ENCODE data around the gene GPR50.

Gene GPR50

DNA sequence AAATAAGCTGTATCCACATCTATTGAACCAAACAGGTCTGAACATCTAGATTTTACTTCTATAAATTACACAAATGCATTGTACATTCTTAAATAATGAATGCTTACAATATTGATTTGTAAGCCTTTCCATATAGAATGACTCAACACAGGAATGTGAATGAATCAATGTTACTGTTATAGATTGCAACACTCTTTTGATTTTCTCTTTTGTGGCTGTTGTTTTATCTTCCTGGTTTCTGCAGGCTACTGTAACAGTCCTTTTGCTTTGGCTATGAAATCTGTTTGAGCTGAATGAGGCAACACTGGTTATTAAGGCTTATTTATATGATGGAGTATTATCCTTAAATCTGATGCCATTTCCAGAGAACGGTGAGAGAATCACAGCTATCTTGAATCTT is 49.5 kb downstream of the GPR50 start:
- TF ChIP-seq, protein P1, sequence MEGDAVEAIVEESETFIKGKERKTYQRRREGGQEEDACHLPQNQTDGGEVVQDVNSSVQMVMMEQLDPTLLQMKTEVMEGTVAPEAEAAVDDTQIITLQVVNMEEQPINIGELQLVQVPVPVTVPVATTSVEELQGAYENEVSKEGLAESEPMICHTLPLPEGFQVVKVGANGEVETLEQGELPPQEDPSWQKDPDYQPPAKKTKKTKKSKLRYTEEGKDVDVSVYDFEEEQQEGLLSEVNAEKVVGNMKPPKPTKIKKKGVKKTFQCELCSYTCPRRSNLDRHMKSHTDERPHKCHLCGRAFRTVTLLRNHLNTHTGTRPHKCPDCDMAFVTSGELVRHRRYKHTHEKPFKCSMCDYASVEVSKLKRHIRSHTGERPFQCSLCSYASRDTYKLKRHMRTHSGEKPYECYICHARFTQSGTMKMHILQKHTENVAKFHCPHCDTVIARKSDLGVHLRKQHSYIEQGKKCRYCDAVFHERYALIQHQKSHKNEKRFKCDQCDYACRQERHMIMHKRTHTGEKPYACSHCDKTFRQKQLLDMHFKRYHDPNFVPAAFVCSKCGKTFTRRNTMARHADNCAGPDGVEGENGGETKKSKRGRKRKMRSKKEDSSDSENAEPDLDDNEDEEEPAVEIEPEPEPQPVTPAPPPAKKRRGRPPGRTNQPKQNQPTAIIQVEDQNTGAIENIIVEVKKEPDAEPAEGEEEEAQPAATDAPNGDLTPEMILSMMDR (IDR thresholded peaks at IDR 0.05; ENCODE audit: low read depth, low read length, poor library complexity, severe bottlenecking) = no peak
- TF ChIP-seq EZH2phosphoT487 (IDR thresholded peaks at IDR 0.05; ENCODE audit: borderline replicate concordance, low read length) = no peak
- H3K4me1 ChIP-seq (ENCODE audit: control insufficient read depth, low read length) = no peaks in the 10 kb centered on the region

DNA sequence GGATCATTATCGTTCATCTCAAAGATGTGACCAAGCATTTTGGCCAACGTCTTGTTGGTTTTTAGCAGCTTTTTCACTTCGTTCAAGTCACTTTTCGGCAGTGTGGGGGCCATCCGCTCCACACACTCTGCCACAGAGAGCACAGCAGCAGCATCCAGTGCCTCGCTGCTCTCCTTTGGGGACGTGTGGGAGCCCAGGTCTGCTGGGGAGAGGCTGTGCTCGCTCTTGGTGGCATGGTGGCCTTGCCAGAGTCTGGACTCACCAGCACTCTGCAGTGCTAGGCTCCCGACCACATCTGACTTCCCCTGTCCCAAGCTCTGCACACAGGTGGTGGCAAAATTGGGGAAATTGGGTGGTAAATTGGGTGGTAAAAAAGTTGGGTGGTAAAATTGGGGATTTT is 50.6 kb downstream of the GPR50 start:
- Histone ChIP-seq H3K4me1 (ENCODE audit: control insufficient read depth, low read length) (no peaks in the 10 kb centered on the region), H4K20me1 (ENCODE audit: control insufficient read depth, insufficient read depth, low read depth, low read length) (no peaks in the 10 kb centered on the region), H3K4me3 (ENCODE audit: low read length) (no peak overlapping the region), H3K79me2 (ENCODE audit: control insufficient read depth, low read length) (no peaks in the 10 kb centered on the region), H3K4me2 (ENCODE audit: low read length) (no peak overlapping the region), H3F3A (ENCODE audit: control insufficient read depth, insufficient read depth) (no peaks in the 10 kb centered on the region), H3K9me2 (replicated peaks; ENCODE audit: control insufficient read depth, low read length) (no peaks in the 10 kb centered on the region), H3K9me3 (ENCODE audit: control insufficient read depth, insufficient read depth, low read length) (no peaks in the 10 kb centered on the region), H3K36me3 (ENCODE audit: control insufficient read depth, low read length) (no peaks in the 10 kb centered on the region), H3K27ac (ENCODE audit: low read depth, low read length) (no peak overlapping the region), H3K27me3 (ENCODE audit: control insufficient read depth, low read length) (no peaks in the 10 kb centered on the region)
- no peak for TF ChIP-seq EZH2phosphoT487 (IDR thresholded peaks at IDR 0.05; ENCODE audit: borderline replicate concordance, low read length)
- TF ChIP-seq, protein P1 (IDR thresholded peaks at IDR 0.05; ENCODE audit: low read depth, low read length, poor library complexity, severe bottlenecking) = no peak

More for the DNA sequence above, 49.5 kb downstream of the GPR50 start:
- H3K27me3 ChIP-seq (ENCODE audit: control insufficient read depth, low read length) = no peaks in the 10 kb centered on the region
- no peaks in the 10 kb centered on the region for H3K36me3 ChIP-seq (ENCODE audit: control insufficient read depth, low read length)
- H3K4me3 ChIP-seq (ENCODE audit: low read length) = no peak overlapping the region
- H3K4me2 ChIP-seq (ENCODE audit: low read length) = no peak overlapping the region
- no peaks in the 10 kb centered on the region for H3F3A ChIP-seq (ENCODE audit: control insufficient read depth, insufficient read depth)
- no peaks in the 10 kb centered on the region for H4K20me1 ChIP-seq (ENCODE audit: control insufficient read depth, insufficient read depth, low read depth, low read length)
- no peaks in the 10 kb centered on the region for H3K9me3 ChIP-seq (ENCODE audit: control insufficient read depth, insufficient read depth, low read length)
- no peaks in the 10 kb centered on the region for H3K9me2 ChIP-seq (replicated peaks; ENCODE audit: control insufficient read depth, low read length)
- no peaks in the 10 kb centered on the region for H3K79me2 ChIP-seq (ENCODE audit: control insufficient read depth, low read length)
- H3K27ac ChIP-seq (ENCODE audit: low read depth, low read length) = no peak overlapping the region

DNA sequence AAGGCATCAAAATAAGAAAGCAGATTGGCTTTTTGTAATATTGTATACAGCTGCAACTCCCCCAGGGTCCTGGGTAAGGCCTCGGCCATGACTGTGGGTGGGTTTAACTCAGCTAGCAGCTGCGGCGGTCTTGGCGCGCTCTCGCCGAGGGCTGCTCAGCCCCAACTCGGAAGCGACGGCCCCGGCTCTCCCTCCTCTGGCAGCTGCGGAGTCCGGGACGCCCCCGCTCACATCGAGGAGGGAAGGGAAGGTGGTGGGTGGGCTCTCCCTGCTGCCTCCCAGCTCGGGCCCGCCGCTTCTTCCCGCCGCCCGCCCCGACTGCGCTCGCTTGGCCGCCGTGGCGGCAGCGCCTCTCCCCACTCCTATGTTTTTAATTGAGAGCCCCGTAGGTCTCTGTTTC is 51.2 kb downstream of the GPR50 start:
- no peaks in the 10 kb centered on the region for H3F3A ChIP-seq (ENCODE audit: control insufficient read depth, insufficient read depth)
- no peaks in the 10 kb centered on the region for H3K79me2 ChIP-seq (ENCODE audit: control insufficient read depth, low read length)
- no peak overlapping the region for H3K4me2 ChIP-seq (ENCODE audit: low read length)
- no peak overlapping the region for H3K27ac ChIP-seq (ENCODE audit: low read depth, low read length)
- H3K4me1 ChIP-seq (ENCODE audit: control insufficient read depth, low read length) = no peaks in the 10 kb centered on the region
- H3K9me2 ChIP-seq (replicated peaks; ENCODE audit: control insufficient read depth, low read length) = no peaks in the 10 kb centered on the region
- H4K20me1 ChIP-seq (ENCODE audit: control insufficient read depth, insufficient read depth, low read depth, low read length) = no peaks in the 10 kb centered on the region
- no peaks in the 10 kb centered on the region for H3K27me3 ChIP-seq (ENCODE audit: control insufficient read depth, low read length)
- H3K4me3 ChIP-seq (ENCODE audit: low read length) = no peak overlapping the region
- no peaks in the 10 kb centered on the region for H3K9me3 ChIP-seq (ENCODE audit: control insufficient read depth, insufficient read depth, low read length)
- no peak for TF ChIP-seq EZH2phosphoT487 (IDR thresholded peaks at IDR 0.05; ENCODE audit: borderline replicate concordance, low read length)
- TF ChIP-seq, protein P1 (IDR thresholded peaks at IDR 0.05; ENCODE audit: low read depth, low read length, poor library complexity, severe bottlenecking) = no peak
- no peaks in the 10 kb centered on the region for H3K36me3 ChIP-seq (ENCODE audit: control insufficient read depth, low read length)

DNA sequence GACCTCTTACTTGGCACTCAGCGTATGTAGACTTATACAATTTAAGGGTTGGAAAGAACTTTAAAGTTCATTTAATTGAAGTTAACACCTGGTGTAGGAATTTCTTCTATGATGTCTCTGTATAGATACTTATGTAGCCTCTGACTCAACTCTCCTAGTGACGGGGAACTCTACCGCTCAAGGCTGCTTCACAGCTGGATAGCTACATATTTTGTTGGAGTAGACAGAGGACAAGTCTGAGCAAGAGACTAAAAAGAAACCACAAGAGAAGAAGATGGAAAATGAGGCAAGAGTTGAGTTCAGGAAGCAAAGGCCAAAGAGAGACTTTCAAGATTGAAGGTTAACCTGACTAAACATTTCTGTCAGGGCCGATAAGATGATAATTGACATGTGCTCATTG is 52.6 kb downstream of the GPR50 start:
- Histone ChIP-seq H3K4me3 (ENCODE audit: low read length) (no peak overlapping the region), H3K79me2 (ENCODE audit: control insufficient read depth, low read length) (no peaks in the 10 kb centered on the region), H3K27me3 (ENCODE audit: control insufficient read depth, low read length) (no peaks in the 10 kb centered on the region), H3F3A (ENCODE audit: control insufficient read depth, insufficient read depth) (no peaks in the 10 kb centered on the region), H3K9me3 (ENCODE audit: control insufficient read depth, insufficient read depth, low read length) (no peaks in the 10 kb centered on the region), H3K9me2 (replicated peaks; ENCODE audit: control insufficient read depth, low read length) (no peaks in the 10 kb centered on the region), H3K4me2 (ENCODE audit: low read length) (no peak overlapping the region), H3K27ac (ENCODE audit: low read depth, low read length) (no peak overlapping the region), H4K20me1 (ENCODE audit: control insufficient read depth, insufficient read depth, low read depth, low read length) (no peaks in the 10 kb centered on the region), H3K4me1 (ENCODE audit: control insufficient read depth, low read length) (no peaks in the 10 kb centered on the region), H3K36me3 (ENCODE audit: control insufficient read depth, low read length) (no peaks in the 10 kb centered on the region)
- no peak for TF ChIP-seq EZH2phosphoT487 (IDR thresholded peaks at IDR 0.05; ENCODE audit: borderline replicate concordance, low read length)
- TF ChIP-seq, protein P1 (IDR thresholded peaks at IDR 0.05; ENCODE audit: low read depth, low read length, poor library complexity, severe bottlenecking) = no peak
